ENCODE measurements around the gene GMCL2. TPM values are rescaled to one million over a fixed set of nuclear protein-coding genes. Genes with fewer than 3 reads are reported as not detected.

GMCL2 gene
- total and polyA plus RNA-seq, 2 experiments from 2014 or later: 0.07 TPM; not detected in 1

- Histone ChIP-seq H3K36me3 (ENCODE audit: insufficient read depth) (no peaks in the 10 kb centered on the region), H3K79me2 (replicated peaks; ENCODE audit: insufficient read depth) (no peaks in the 10 kb centered on the region), H3F3A (replicated peaks; ENCODE audit: low read depth) (peaks cover 16% of the 10 kb centered on the region; the same call in 1 of the 2 replicates), H3K4me2 (no peak overlapping the region), H3K9me2 (ENCODE audit: insufficient read depth) (no peaks in the 10 kb centered on the region), H3K27me3 (ENCODE audit: insufficient read depth) (no peaks in the 10 kb centered on the region), H3K27ac (ENCODE audit: low read depth) (peak overlapping the region; percentile 7; the same call in 1 of the 2 replicates), H4K20me1 (replicated peaks; ENCODE audit: insufficient read depth) (no peaks in the 10 kb centered on the region), H3K4me3 (no peak overlapping the region), H3K4me1 (ENCODE audit: insufficient read depth) (peaks cover 26% of the 10 kb centered on the region), H2AFZ (peak overlapping the region; percentile 23; the same call in 1 of the 2 replicates)
- ATAC-seq (peak; percentile 37), DNase-seq (ENCODE audit: low spot score) (peak; percentile 72)
- Mint-ChIP-seq H3K9me3 (peaks cover 26% of the 10 kb centered on the region), H3K27ac (peak overlapping the region; percentile 62; the same call in 1 of the 2 replicates), H3K27me3 (ENCODE audit: insufficient read depth, low read depth, poor library complexity) (peaks cover 12% of the 10 kb centered on the region), H3K36me3 (ENCODE audit: low read depth) (peaks cover 22% of the 10 kb centered on the region), H3K4me1 (peaks cover 29% of the 10 kb centered on the region), H3K4me3 (no peak overlapping the region)
- TF ChIP-seq EZH2 (IDR thresholded peaks at IDR 0.05; ENCODE audit: low read depth, unreplicated experiment): no peak
- TF ChIP-seq ZNF462 (CRISPR knock-in tag; IDR thresholded peaks at IDR 0.05): no peak
- no peak for TF ChIP-seq ETS1 (IDR thresholded peaks at IDR 0.05)
- TF ChIP-seq CTCF (conservative IDR thresholded peaks at IDR 0.05; ENCODE audit: low read depth in 2 of 2): peak; percentile 39 to 56
- TF ChIP-seq EZH2phosphoT487 (IDR thresholded peaks at IDR 0.05; ENCODE audit: unreplicated experiment): no peak
- no peak for TF ChIP-seq CREB1 (CRISPR knock-in tag; IDR thresholded peaks at IDR 0.05; ENCODE audit: low read depth)
- TF ChIP-seq ZNF114 (CRISPR knock-in tag; IDR thresholded peaks at IDR 0.05): no peak
Observed at GRCh38 chr5:178177569-178177968, 9.6 kb downstream of the GMCL2 start.

Measured in GM23338 (cell line).